A549 (cell line): ENCODE data around the gene GATAD2A. TPM values are rescaled to one million over a fixed set of nuclear protein-coding genes. Genes with fewer than 3 reads are reported as not detected.

Experiments used
- CEBPB ChIP-seq, 2 experiments: fragments of >200 bp in 1 of 2; sonication (Bioruptor Twin) in 1 of 2; formaldehyde crosslinking in 1 of 2; IDR thresholded peaks; 2 replicates each; pipeline ENCODE4 v1.6.1; 2012 to 2016
- CHD2 ChIP-seq: fragments of 150-350 bp; IDR thresholded peaks from 2 replicates; pipeline ENCODE4 v1.6.1; 2014; ENCODE audit warnings: low read length; ENCODE audit not compliant: partially characterized antibody
- CHD4 ChIP-seq: fragments of 200-600 bp; sonication (generic); IDR thresholded peaks from 2 replicates; pipeline ENCODE4 v1.6.1; 2016; ENCODE audit warnings: antibody characterized with exemption, mild to moderate bottlenecking, borderline replicate concordance
- EHMT2 ChIP-seq: fragments of 200-600 bp; sonication (generic); IDR thresholded peaks from 2 replicates; pipeline ENCODE4 v1.6.1; 2016; ENCODE audit warnings: antibody characterized with exemption, low read depth, mild to moderate bottlenecking, moderate library complexity
- EP300 ChIP-seq, 2 experiments: fragments of >200 bp; sonication (Bioruptor Twin); formaldehyde crosslinking; IDR thresholded peaks; 2 replicates in 1 of 2; 3 replicates in 1 of 2; pipeline ENCODE4 v1.6.1; 2016 to 2017
- FOSB ChIP-seq: fragments of 250-450 bp; sonication (Bioruptor Pico); IDR thresholded peaks from 2 replicates; pipeline ENCODE4 v1.5.0; 2020; ENCODE audit warnings: mild to moderate bottlenecking, moderate library complexity
- FOSL2 ChIP-seq, 2 experiments: fragments of 450-650 bp in 1 of 2; fragments of >200 bp in 1 of 2; sonication (Bioruptor Twin) in 1 of 2; formaldehyde crosslinking; IDR thresholded peaks; 2 replicates each; pipeline versions ENCODE4 v1.5.0 to v1.6.1; 2016 to 2020; ENCODE audit warnings: mild to moderate bottlenecking in 1 of 2, moderate library complexity in 1 of 2
- FOXS1 ChIP-seq: fragments of 250-450 bp; sonication (Bioruptor Pico); IDR thresholded peaks from 2 replicates; pipeline ENCODE4 v1.5.0; 2020; ENCODE audit warnings: mild to moderate bottlenecking, moderate library complexity
- HDAC2 ChIP-seq: fragments of 200-600 bp; sonication (generic); IDR thresholded peaks from 2 replicates; pipeline ENCODE4 v1.6.1; 2016
- HEYL ChIP-seq: fragments of 250-450 bp; sonication (Bioruptor Pico); IDR thresholded peaks from 2 replicates; pipeline ENCODE4 v1.8.0; 2021; ENCODE audit warnings: mild to moderate bottlenecking, moderate library complexity
- JUNB ChIP-seq: fragments of >200 bp; sonication (Bioruptor Twin); formaldehyde crosslinking; IDR thresholded peaks from 2 replicates; pipeline ENCODE4 v1.6.1; 2016
- KDM5A ChIP-seq: fragments of 200-600 bp; sonication (generic); IDR thresholded peaks from 2 replicates; pipeline ENCODE4 v1.6.1; 2016; ENCODE audit warnings: antibody characterized with exemption, mild to moderate bottlenecking
- MAFK ChIP-seq: fragments of 450-650 bp; IDR thresholded peaks from 2 replicates; pipeline ENCODE4 v1.6.1; 2014; ENCODE audit not compliant: partially characterized antibody
- MYC ChIP-seq: IDR thresholded peaks from 2 replicates; pipeline ENCODE4 v1.6.1; 2012; ENCODE audit warnings: mild to moderate bottlenecking, inconsistent platforms, low read length, improper control_type of control experiment, borderline replicate concordance
- NFE2L2 ChIP-seq: fragments of 150-350 bp; conservative IDR thresholded peaks from 2 replicates; pipeline ENCODE4 v1.6.1; 2014; ENCODE audit warnings: low read length
- NR3C1 ChIP-seq: fragments of >200 bp; sonication (Bioruptor Twin); formaldehyde crosslinking; IDR thresholded peaks from 3 replicates; pipeline ENCODE4 v1.6.1; 2017
- POLR2A ChIP-seq: IDR thresholded peaks from 2 replicates; pipeline ENCODE4 v1.6.1; 2012; ENCODE audit warnings: mild to moderate bottlenecking, low read length
- RCOR1 ChIP-seq: fragments of 150-350 bp; IDR thresholded peaks from 2 replicates; pipeline ENCODE4 v1.6.1; 2014; ENCODE audit warnings: antibody characterized with exemption, low read length, low read depth
- RFX5 ChIP-seq: fragments of 450-650 bp; IDR thresholded peaks from 2 replicates; pipeline ENCODE4 v1.7.1; 2014; ENCODE audit warnings: antibody characterized with exemption, mild to moderate bottlenecking, moderate library complexity
- RNF2 ChIP-seq: fragments of 200-600 bp; sonication (generic); IDR thresholded peaks from 2 replicates; pipeline ENCODE4 v1.6.1; 2016; ENCODE audit warnings: low read depth, mild to moderate bottlenecking, antibody characterized with exemption, moderate library complexity, borderline replicate concordance
- SMC3 ChIP-seq: fragments of >200 bp; sonication (Bioruptor Twin); formaldehyde crosslinking; IDR thresholded peaks from 3 replicates; pipeline ENCODE4 v1.6.1; 2018; ENCODE audit warnings: inconsistent platforms
- SREBF2 ChIP-seq: fragments of 450-650 bp; IDR thresholded peaks from 2 replicates; pipeline ENCODE4 v1.6.1; 2014; ENCODE audit warnings: mild to moderate bottlenecking, moderate library complexity
- TFCP2L1 ChIP-seq: fragments of 250-450 bp; sonication (Bioruptor Pico); IDR thresholded peaks from 2 replicates; pipeline ENCODE4 v1.5.0; 2021; ENCODE audit warnings: mild to moderate bottlenecking
- TP53 ChIP-seq: fragments of 250-450 bp; sonication (Bioruptor Pico); IDR thresholded peaks from 2 replicates; pipeline ENCODE4 v1.5.0; 2021; ENCODE audit warnings: mild to moderate bottlenecking, moderate library complexity
- ZC3H11A ChIP-seq: fragments of 450-650 bp; IDR thresholded peaks from 2 replicates; pipeline ENCODE4 v1.6.1; 2014; ENCODE audit warnings: antibody characterized with exemption, mild to moderate bottlenecking
- ZFP36 ChIP-seq: fragments of 450-650 bp; IDR thresholded peaks from 2 replicates; pipeline ENCODE4 v1.6.1; 2014; ENCODE audit warnings: borderline replicate concordance; ENCODE audit not compliant: partially characterized antibody
- ZNF302 ChIP-seq: fragments of 250-450 bp; sonication (Bioruptor Pico); IDR thresholded peaks from 2 replicates; pipeline ENCODE4 v1.9.0; 2021; ENCODE audit warnings: inconsistent platforms, mild to moderate bottlenecking, moderate library complexity
- ZSCAN20 ChIP-seq: fragments of 250-450 bp; sonication (Bioruptor Pico); IDR thresholded peaks from 2 replicates; pipeline ENCODE4 v1.8.0; 2022; ENCODE audit warnings: mild to moderate bottlenecking, moderate library complexity
- polyA plus RNA-seq, 4 experiments: library from polyadenylated mRNA; depleted of rRNA in 3 of 4; stranded (reverse); fragments of >200 nt; fragmentation: RNase III in 1 of 4; extraction: RNeasy Plus Mini Kit Qiagen cat#74134 plus additional on column Dnase treatment in 1 of 4; gene quantifications; 2 replicates in 3 of 4; 3 replicates in 1 of 4; pipeline ENCODE4 v1.2.3, GENCODE V29; 2011 to 2017
- TF ChIP-seq, protein P1 (sequence below): fragments of 250-450 bp; sonication (Bioruptor Pico); IDR thresholded peaks from 2 replicates; pipeline ENCODE4 v1.5.0; 2020; ENCODE audit warnings: low read depth, mild to moderate bottlenecking, moderate library complexity
- TF ChIP-seq, protein P2 (sequence below): IDR thresholded peaks from 2 replicates; pipeline ENCODE4 v1.6.1; 2012
- TF ChIP-seq, protein P3 (sequence below): fragments of 150-350 bp; IDR thresholded peaks from 2 replicates; pipeline ENCODE4 v1.6.1; 2014; ENCODE audit warnings: low read depth, mild to moderate bottlenecking, low read length
- TF ChIP-seq, protein P4 (sequence below): fragments of >200 bp; sonication (Bioruptor Twin); formaldehyde crosslinking; IDR thresholded peaks from 3 replicates; pipeline ENCODE4 v1.5.1; 2016
- TF ChIP-seq, protein P5 (sequence below): IDR thresholded peaks from 2 replicates; pipeline ENCODE4 v1.6.1; 2012; ENCODE audit warnings: low read depth, borderline replicate concordance
- TF ChIP-seq, protein P6 (sequence below): fragments of 250-450 bp; sonication (Bioruptor Pico); IDR thresholded peaks from 2 replicates; pipeline ENCODE4 v1.5.0; 2021; ENCODE audit warnings: mild to moderate bottlenecking, moderate library complexity, borderline replicate concordance
- TF ChIP-seq, protein P7 (sequence below): IDR thresholded peaks from 2 replicates; pipeline ENCODE4 v1.6.1; 2012

Gene GATAD2A
- polyA plus RNA-seq, 2 of the 4 experiments (the other 2 are of a cell fraction), result 25.2 to 28.9 TPM

DNA sequence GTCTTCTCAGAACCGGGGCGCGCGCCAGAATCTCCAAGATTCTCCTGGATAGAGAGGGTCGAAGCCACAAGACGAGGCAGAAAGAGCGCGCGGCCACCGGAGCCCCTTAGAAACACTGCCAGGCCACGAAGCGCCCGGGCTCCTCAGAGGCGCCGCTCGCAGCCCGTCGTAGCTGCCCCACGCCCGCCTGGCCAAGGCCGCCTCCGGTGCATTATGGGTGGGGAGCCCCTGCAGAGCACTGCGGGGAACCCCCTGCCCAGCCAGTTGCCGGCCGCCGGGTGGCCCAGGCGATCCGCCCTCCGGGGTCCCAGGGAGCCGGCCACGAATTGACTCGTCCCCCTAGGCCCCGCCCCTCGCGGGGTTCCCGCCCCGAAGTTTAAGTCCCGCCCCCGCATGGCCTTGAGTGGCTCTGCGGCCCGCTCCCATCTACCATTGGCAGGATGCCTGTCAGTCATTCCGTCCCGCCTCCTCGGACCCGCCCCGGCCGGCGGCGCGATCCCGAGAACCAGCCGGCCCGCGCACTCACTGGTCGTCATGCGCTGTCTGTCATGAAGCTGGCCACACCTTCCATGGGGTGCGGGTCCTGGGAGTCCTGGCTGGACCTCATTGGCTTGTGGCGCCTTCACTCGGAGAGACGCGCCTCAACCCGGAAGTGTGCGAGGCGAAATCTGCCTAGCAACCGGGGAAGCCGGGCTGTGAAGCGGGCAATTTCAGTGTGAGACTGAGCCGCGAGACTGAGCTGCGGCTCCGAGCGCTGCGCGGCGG is 20.2 kb upstream of the GATAD2A start (continued):
- TF ChIP-seq FOSB (no peak), HEYL (CRISPR knock-in tag) (no peak), SMC3 (no peak), FOSL2 (IDR thresholded peaks at IDR 0.05) (no peak), FOSL2 (CRISPR knock-in tag; IDR thresholded peaks at IDR 0.05) (no peak), KDM5A (no peak), FOXS1 (no peak), NFE2L2 (no peak), ZNF302 (no peak), POLR2A (peak; percentile 73), CHD2 (no peak), RNF2 (no peak), TP53 (CRISPR knock-in tag) (no peak), RFX5 (peak; percentile 99), MYC (no peak), HDAC2 (no peak), JUNB (no peak), ZFP36 (no peak), CHD4 (no peak), MAFK (no peak), EHMT2 (no peak), EP300 (IDR thresholded peaks at IDR 0.05) (no peak), RCOR1 (no peak), ZC3H11A (no peak), NR3C1 (no peak), TFCP2L1 (no peak), CEBPB (IDR thresholded peaks at IDR 0.05) (no peak), ZSCAN20 (CRISPR knock-in tag) (no peak), SREBF2 (no peak)
- TF ChIP-seq, protein P1, sequence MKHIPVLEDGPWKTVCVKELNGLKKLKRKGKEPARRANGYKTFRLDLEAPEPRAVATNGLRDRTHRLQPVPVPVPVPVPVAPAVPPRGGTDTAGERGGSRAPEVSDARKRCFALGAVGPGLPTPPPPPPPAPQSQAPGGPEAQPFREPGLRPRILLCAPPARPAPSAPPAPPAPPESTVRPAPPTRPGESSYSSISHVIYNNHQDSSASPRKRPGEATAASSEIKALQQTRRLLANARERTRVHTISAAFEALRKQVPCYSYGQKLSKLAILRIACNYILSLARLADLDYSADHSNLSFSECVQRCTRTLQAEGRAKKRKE (CRISPR knock-in tag), result peak; percentile 85
- TF ChIP-seq, protein P2, sequence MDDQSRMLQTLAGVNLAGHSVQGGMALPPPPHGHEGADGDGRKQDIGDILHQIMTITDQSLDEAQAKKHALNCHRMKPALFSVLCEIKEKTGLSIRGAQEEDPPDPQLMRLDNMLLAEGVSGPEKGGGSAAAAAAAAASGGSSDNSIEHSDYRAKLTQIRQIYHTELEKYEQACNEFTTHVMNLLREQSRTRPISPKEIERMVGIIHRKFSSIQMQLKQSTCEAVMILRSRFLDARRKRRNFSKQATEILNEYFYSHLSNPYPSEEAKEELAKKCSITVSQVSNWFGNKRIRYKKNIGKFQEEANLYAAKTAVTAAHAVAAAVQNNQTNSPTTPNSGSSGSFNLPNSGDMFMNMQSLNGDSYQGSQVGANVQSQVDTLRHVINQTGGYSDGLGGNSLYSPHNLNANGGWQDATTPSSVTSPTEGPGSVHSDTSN, result peak; percentile 97
- TF ChIP-seq, protein P3, sequence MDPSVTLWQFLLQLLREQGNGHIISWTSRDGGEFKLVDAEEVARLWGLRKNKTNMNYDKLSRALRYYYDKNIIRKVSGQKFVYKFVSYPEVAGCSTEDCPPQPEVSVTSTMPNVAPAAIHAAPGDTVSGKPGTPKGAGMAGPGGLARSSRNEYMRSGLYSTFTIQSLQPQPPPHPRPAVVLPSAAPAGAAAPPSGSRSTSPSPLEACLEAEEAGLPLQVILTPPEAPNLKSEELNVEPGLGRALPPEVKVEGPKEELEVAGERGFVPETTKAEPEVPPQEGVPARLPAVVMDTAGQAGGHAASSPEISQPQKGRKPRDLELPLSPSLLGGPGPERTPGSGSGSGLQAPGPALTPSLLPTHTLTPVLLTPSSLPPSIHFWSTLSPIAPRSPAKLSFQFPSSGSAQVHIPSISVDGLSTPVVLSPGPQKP, result no peak
- TF ChIP-seq, protein P4, sequence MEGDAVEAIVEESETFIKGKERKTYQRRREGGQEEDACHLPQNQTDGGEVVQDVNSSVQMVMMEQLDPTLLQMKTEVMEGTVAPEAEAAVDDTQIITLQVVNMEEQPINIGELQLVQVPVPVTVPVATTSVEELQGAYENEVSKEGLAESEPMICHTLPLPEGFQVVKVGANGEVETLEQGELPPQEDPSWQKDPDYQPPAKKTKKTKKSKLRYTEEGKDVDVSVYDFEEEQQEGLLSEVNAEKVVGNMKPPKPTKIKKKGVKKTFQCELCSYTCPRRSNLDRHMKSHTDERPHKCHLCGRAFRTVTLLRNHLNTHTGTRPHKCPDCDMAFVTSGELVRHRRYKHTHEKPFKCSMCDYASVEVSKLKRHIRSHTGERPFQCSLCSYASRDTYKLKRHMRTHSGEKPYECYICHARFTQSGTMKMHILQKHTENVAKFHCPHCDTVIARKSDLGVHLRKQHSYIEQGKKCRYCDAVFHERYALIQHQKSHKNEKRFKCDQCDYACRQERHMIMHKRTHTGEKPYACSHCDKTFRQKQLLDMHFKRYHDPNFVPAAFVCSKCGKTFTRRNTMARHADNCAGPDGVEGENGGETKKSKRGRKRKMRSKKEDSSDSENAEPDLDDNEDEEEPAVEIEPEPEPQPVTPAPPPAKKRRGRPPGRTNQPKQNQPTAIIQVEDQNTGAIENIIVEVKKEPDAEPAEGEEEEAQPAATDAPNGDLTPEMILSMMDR, result no peak
- TF ChIP-seq, protein P5, sequence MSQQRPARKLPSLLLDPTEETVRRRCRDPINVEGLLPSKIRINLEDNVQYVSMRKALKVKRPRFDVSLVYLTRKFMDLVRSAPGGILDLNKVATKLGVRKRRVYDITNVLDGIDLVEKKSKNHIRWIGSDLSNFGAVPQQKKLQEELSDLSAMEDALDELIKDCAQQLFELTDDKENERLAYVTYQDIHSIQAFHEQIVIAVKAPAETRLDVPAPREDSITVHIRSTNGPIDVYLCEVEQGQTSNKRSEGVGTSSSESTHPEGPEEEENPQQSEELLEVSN, result peak; percentile 82; the same call in 1 of the 2 replicates
- TF ChIP-seq, protein P6, sequence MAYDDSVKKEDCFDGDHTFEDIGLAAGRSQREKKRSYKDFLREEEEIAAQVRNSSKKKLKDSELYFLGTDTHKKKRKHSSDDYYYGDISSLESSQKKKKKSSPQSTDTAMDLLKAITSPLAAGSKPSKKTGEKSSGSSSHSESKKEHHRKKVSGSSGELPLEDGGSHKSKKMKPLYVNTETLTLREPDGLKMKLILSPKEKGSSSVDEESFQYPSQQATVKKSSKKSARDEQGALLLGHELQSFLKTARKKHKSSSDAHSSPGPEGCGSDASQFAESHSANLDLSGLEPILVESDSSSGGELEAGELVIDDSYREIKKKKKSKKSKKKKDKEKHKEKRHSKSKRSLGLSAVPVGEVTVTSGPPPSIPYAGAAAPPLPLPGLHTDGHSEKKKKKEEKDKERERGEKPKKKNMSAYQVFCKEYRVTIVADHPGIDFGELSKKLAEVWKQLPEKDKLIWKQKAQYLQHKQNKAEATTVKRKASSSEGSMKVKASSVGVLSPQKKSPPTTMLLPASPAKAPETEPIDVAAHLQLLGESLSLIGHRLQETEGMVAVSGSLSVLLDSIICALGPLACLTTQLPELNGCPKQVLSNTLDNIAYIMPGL (CRISPR knock-in tag), result no peak
- TF ChIP-seq, protein P7, sequence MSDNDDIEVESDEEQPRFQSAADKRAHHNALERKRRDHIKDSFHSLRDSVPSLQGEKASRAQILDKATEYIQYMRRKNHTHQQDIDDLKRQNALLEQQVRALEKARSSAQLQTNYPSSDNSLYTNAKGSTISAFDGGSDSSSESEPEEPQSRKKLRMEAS, result peak; percentile 80
